Measurements from ENCODE around the gene COPE.

COPE gene

GRCh38 chr19:18856385-18857126, 62.6 kb downstream of the COPE start:
- no peak for FAIRE-seq
- DNase-seq (ENCODE audit: extremely low spot score, insufficient read length, low read depth), result no peak

- DNase-seq (ENCODE audit: extremely low spot score, insufficient read length, low read depth) (no peak), FAIRE-seq (no peak)
These were observed 63.4 kb downstream of the COPE start for GRCh38 chr19:18855647-18856384.

- DNase-seq (ENCODE audit: extremely low spot score, insufficient read length, low read depth) (no peak), FAIRE-seq (no peak)
These were observed 64.2 kb downstream of the COPE start for GRCh38 chr19:18854982-18855381.

GRCh38 chr19:18853755-18854427, 65.3 kb downstream of the COPE start:
- DNase-seq (ENCODE audit: extremely low spot score, insufficient read length, low read depth) (no peak), FAIRE-seq (no peak)

- FAIRE-seq (no peak), DNase-seq (ENCODE audit: extremely low spot score, insufficient read length, low read depth) (no peak)
These were observed 66.5 kb downstream of the COPE start for GRCh38 chr19:18852648-18853047.

- DNase-seq (ENCODE audit: extremely low spot score, insufficient read length, low read depth), result no peak
- FAIRE-seq, result no peak
These were observed 67.4 kb downstream of the COPE start for GRCh38 chr19:18851673-18852325.

GRCh38 chr19:18850471-18851375, 68.5 kb downstream of the COPE start:
- FAIRE-seq (no peak), DNase-seq (ENCODE audit: extremely low spot score, insufficient read length, low read depth) (no peak)

GRCh38 chr19:18849838-18850400, 69.3 kb downstream of the COPE start:
- peak; percentile 45 for DNase-seq (ENCODE audit: extremely low spot score, insufficient read length, low read depth)
- FAIRE-seq, result peak; percentile 93

All from GM18507 (cell line).